WTC11 (cell line): ENCODE results near the gene ASCL2. TPM values are rescaled to one million over a fixed set of nuclear protein-coding genes. Genes with fewer than 3 reads are reported as not detected.

Experiments used
- AFF4 ChIP-seq: sonication (generic); formaldehyde crosslinking; IDR thresholded peaks from 2 replicates; pipeline ENCODE4 v1.8.1; 2023; ENCODE audit warnings: mild to moderate bottlenecking, missing genetic modification reagents, borderline replicate concordance
- CTCF ChIP-seq: fragments of 200-600 bp; IDR thresholded peaks from 2 replicates; pipeline ENCODE4 v1.8.0; 2022; ENCODE audit warnings: antibody characterized with exemption
- ZNF512 ChIP-seq: sonication (generic); formaldehyde crosslinking; IDR thresholded peaks from 2 replicates; pipeline ENCODE4 v1.8.1; 2022; ENCODE audit warnings: missing genetic modification reagents, borderline replicate concordance
- total RNA-seq: library from RNA; stranded (reverse); gene quantifications from 3 replicates; pipeline ENCODE4 v1.2.3, GENCODE V29; 2021

The ASCL2 gene
- total RNA-seq, 1 experiment from 2014 or later: 0.24 TPM

GRCh38 chr11:2219318-2220017 lies 50.9 kb downstream of the ASCL2 start (continued):
- no peak for TF ChIP-seq CTCF
- no peak for TF ChIP-seq ZNF512
- TF ChIP-seq AFF4 (CRISPR knock-in tag): no peak
- TF ChIP-seq, all 79 proteins: peak for 0

Other genes with a start within 250 kb of the ASCL2 start
- 1.5 to 2.7 TPM (median 2.6 TPM) in 3 replicates for gene IGF2, start 131.2 kb downstream of the ASCL2 start, total RNA-seq
- 0.44 to 0.62 TPM in 2 of 3 replicates, not detected in the other for gene INS, start 109.4 kb downstream of the ASCL2 start, total RNA-seq
- gene TH, start 98.8 kb downstream of the ASCL2 start, total RNA-seq: 0.16 TPM in 1 of 3 replicates, not detected in the others
- gene C11orf21, start 31.3 kb upstream of the ASCL2 start, total RNA-seq: 0.11 to 0.24 TPM in 2 of 3 replicates, not detected in the other
- 0.39 TPM in 1 of 3 replicates, not detected in the others for gene TSPAN32, start 31.4 kb upstream of the ASCL2 start, total RNA-seq
- gene CD81, start 106.7 kb upstream of the ASCL2 start, total RNA-seq: 237 to 244 TPM (median 241 TPM) in 3 replicates
- 41.2 to 45.8 TPM (median 41.4 TPM) in 3 replicates for gene TSSC4, start 130.2 kb upstream of the ASCL2 start, total RNA-seq
- 0.07 to 0.09 TPM in 2 of 3 replicates, not detected in the other for gene TRPM5, start 173.9 kb upstream of the ASCL2 start, total RNA-seq
- 2.5 to 4.3 TPM (median 4.0 TPM) in 3 replicates for gene KCNQ1, start 174.4 kb upstream of the ASCL2 start, total RNA-seq